Colonic mucosa (tissue), 4 donors: Measurements from ENCODE around the gene GPR31. TPM values are rescaled to one million over a fixed set of nuclear protein-coding genes. Genes with fewer than 3 reads are reported as not detected.

Source experiments
- DNase-seq: peaks from one replicate; pipeline ENCODE4 v3.0.0-alpha.2; 2020
- H3K27ac ChIP-seq: fragments of 200-600 bp; one replicate; pipeline ENCODE4 v1.8.0; 2021
- H3K27me3 ChIP-seq: fragments of 200-600 bp; one replicate; pipeline ENCODE4 v1.8.0; 2021
- H3K36me3 ChIP-seq: fragments of 200-600 bp; one replicate; pipeline ENCODE4 v1.8.0; 2021
- H3K4me1 ChIP-seq: fragments of 200-600 bp; one replicate; pipeline ENCODE4 v1.8.0; 2021; ENCODE audit warnings: mild to moderate bottlenecking
- H3K4me3 ChIP-seq: fragments of 200-600 bp; one replicate; pipeline ENCODE4 v1.8.0; 2021
- H3K9ac ChIP-seq, 2 donors: one replicate each; pipeline ENCODE4 v1.7.0; 2013; ENCODE audit warnings: control low read depth in 2 of 2, low read depth in 2 of 2, low read length in 2 of 2
- H3K9me3 ChIP-seq: fragments of 200-600 bp; one replicate; pipeline ENCODE4 v1.8.0; 2021
- CTCF ChIP-seq: fragments of 200-600 bp; IDR thresholded peaks from one replicate; pipeline ENCODE4 v1.8.0; 2022; ENCODE audit warnings: antibody characterized with exemption, mild to moderate bottlenecking
- intact Hi-C: fragments of 100-400 bp; cut with DNase I; formaldehyde crosslinking; loops from one replicate; pipeline ENCODE4 v1.14.1; 2022
- total RNA-seq, 2 donors: library from RNA; stranded (reverse); fragmentation: NEBNext Ultra II Directional in 1 of 2; extraction: Animal tissue kit (Norgen Biotek cat#: 25700) in 1 of 2; gene quantifications; one replicate each; pipeline ENCODE4 v1.2.1, GENCODE V29; 2021
- donor health status: healthy.
- donor health status: DM: no; HTN: no; CAD: no.
- donor health status: DM: no; HTN: no; CAD: no.

The GPR31 gene
- total RNA-seq, 2 donors from 2014 or later: not detected

- Histone ChIP-seq H3K27me3 (no peaks in the 10 kb centered on the region), H3K4me3 (no peak overlapping the region), H3K4me1 (no peaks in the 10 kb centered on the region), H3K36me3 (no peaks in the 10 kb centered on the region), H3K9ac (no peak overlapping the region), H3K9me3 (no peaks in the 10 kb centered on the region), H3K27ac (no peak overlapping the region)
- DNase-seq: no peak
- TF ChIP-seq CTCF: no peak
- intact Hi-C loops: no loop called here
These were observed 40.9 kb downstream of the GPR31 start for GRCh38 chr6:167116838-167117228.

DNA sequence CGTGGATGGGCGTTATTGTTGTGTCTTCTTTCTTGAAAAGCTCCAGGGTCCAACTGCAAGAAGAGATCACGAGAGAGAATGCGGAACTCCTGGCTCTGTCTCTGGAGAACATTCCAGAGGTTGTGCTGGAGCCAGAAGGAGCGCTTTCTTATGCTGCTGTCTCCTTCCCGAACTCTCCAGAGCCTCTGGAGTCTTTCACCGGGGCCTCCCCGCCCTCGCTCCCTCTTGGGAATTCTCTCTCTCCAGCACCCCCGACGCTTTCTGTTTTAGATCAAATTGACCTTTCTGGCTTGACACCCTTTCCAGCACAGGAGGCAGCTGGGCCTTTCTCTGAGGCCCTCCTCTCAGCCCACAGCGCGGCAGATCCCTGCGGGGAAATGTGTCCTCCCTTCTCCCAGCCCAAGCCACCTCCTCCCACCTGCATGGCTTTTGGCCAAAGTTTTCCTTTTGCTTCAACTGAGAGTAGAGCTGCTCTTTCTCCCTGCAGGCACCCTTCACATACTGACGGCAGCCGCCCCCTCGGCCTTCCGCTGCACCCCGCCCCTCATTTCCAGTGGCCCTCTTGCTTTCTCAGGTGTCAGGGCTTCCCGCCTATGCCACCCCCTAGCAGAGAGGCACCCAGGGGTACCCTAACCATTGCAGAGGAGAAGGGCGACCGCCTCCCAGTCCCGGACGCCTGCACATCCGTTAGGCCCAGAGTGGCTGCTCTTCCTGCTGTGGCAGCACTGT is 41.5 kb downstream of the GPR31 start:
- Histone ChIP-seq H3K9me3 (no peaks in the 10 kb centered on the region), H3K36me3 (no peaks in the 10 kb centered on the region), H3K4me3 (no peak overlapping the region), H3K27me3 (no peaks in the 10 kb centered on the region), H3K4me1 (no peaks in the 10 kb centered on the region), H3K27ac (no peak overlapping the region), H3K9ac (no peak overlapping the region)
- intact Hi-C loops: no loop called here
- DNase-seq: no peak
- TF ChIP-seq CTCF: no peak

- H3K4me3 ChIP-seq: no peak overlapping the region
- no peak for TF ChIP-seq CTCF
- H3K36me3 ChIP-seq: no peaks in the 10 kb centered on the region
- H3K9ac ChIP-seq: no peak overlapping the region
- no peak overlapping the region for H3K27ac ChIP-seq
- H3K9me3 ChIP-seq: no peaks in the 10 kb centered on the region
- H3K27me3 ChIP-seq: no peaks in the 10 kb centered on the region
- no peaks in the 10 kb centered on the region for H3K4me1 ChIP-seq
- no peak for DNase-seq
- intact Hi-C loops: no loop called here
These were observed 42.7 kb downstream of the GPR31 start for GRCh38 chr6:167115054-167115453.

DNA sequence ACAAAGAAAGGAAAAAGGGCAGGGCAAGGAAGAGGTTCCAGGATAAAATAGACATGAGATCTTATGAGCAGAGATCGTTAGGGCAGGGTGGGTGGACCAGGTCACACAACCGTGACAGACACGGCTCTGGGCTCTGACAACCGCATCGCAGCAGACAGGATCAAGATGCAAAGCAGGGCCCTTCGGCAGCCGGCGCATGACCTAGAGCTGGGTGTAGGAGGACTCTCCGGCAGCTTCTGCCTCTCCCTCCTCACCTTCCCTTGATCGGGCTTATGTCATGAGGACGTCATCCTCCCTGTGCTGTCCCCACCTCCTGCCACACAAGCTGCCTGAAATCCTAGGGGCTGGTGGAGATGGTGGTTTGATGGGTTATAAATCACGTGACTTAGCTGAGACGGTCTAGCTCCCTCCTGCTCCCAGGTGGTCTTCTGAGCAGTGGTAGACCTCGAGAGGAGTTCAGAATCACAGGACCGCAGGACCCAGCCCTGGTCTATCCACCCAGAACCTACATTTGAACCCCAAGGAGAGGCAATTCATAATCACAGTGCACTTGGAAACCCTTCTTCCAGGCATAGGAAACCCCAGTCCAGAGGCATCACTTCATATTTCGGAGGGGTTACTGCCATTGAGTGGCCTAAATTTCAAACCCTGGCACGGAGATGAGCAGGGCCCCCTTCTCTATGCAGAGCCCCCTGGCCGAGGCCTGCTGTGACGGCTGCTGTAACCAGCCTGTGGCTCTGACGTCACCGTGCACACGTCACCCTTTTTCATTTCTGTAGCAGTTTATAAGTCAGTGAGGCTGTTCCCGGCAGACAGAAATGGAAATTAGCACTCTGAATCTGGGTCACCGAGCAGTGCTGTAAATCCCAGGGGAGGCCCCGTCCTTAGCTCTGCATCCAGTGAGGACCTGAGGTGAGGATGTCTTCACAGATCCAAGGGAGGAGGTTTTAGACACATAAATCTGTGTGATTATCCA is 43.6 kb downstream of the GPR31 start:
- H3K9me3 ChIP-seq: no peaks in the 10 kb centered on the region
- H3K4me1 ChIP-seq: no peaks in the 10 kb centered on the region
- H3K9ac ChIP-seq: no peak overlapping the region
- H3K27me3 ChIP-seq: no peaks in the 10 kb centered on the region
- no peak for TF ChIP-seq CTCF
- no peak overlapping the region for H3K4me3 ChIP-seq
- no peak overlapping the region for H3K27ac ChIP-seq
- no peaks in the 10 kb centered on the region for H3K36me3 ChIP-seq
- intact Hi-C loops: no loop called here
- no peak for DNase-seq

GRCh38 chr6:167113047-167113754 is 44.6 kb downstream of the GPR31 start:
- no peak for DNase-seq

More at GRCh38 chr6:167113047-167113754, 44.6 kb downstream of the GPR31 start:
- Histone ChIP-seq H3K4me1 (no peaks in the 10 kb centered on the region), H3K27ac (no peak overlapping the region), H3K9me3 (no peaks in the 10 kb centered on the region), H3K4me3 (no peak overlapping the region), H3K9ac (no peak overlapping the region), H3K36me3 (no peaks in the 10 kb centered on the region), H3K27me3 (no peaks in the 10 kb centered on the region)
- intact Hi-C loops: no loop called here
- no peak for TF ChIP-seq CTCF
